SU-DHL-6 (cell line): Measurements from ENCODE around the gene AP2M1.

ENCODE experiments used
- EZH2phosphoT487 ChIP-seq: fragments of 200-600 bp; sonication (generic), shearing (Covaris generic); conservative IDR thresholded peaks from 2 replicates; pipeline ENCODE4 v1.6.1; 2018; ENCODE audit warnings: mild to moderate bottlenecking, antibody characterized with exemption, low read length, moderate library complexity, mixed read lengths
- TF ChIP-seq, protein P1 (sequence below): fragments of 200-600 bp; sonication (generic); IDR thresholded peaks from one replicate; pipeline ENCODE4 v1.5.1; 2017; ENCODE audit warnings: antibody characterized with exemption, mild to moderate bottlenecking, low read length, moderate library complexity; ENCODE audit not compliant: insufficient read depth, poor library complexity, severe bottlenecking

DNA sequence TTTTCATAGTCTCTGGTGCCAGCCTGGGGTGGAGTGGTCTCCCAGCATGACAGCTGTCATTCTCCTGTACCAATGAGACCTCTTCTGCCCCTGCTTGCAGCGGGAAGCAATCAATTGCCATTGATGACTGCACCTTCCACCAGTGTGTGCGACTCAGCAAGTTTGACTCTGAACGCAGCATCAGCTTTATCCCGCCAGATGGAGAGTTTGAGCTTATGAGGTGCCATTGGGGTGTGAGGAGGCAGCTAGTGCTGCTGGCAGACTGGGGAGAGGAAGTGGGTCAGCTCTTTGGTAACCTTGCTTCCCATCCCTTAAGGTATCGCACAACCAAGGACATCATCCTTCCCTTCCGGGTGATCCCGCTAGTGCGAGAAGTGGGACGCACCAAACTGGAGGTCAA is 6.9 kb downstream of the AP2M1 start:
- TF ChIP-seq, protein P1, sequence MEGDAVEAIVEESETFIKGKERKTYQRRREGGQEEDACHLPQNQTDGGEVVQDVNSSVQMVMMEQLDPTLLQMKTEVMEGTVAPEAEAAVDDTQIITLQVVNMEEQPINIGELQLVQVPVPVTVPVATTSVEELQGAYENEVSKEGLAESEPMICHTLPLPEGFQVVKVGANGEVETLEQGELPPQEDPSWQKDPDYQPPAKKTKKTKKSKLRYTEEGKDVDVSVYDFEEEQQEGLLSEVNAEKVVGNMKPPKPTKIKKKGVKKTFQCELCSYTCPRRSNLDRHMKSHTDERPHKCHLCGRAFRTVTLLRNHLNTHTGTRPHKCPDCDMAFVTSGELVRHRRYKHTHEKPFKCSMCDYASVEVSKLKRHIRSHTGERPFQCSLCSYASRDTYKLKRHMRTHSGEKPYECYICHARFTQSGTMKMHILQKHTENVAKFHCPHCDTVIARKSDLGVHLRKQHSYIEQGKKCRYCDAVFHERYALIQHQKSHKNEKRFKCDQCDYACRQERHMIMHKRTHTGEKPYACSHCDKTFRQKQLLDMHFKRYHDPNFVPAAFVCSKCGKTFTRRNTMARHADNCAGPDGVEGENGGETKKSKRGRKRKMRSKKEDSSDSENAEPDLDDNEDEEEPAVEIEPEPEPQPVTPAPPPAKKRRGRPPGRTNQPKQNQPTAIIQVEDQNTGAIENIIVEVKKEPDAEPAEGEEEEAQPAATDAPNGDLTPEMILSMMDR, result no peak
- no peak for TF ChIP-seq EZH2phosphoT487
